ENCODE results near the gene FTO.

FTO gene

GRCh38 chr16:53958341-53958880, 254.5 kb downstream of the FTO start:
- DNase-seq, result no peak
- no peaks in the 10 kb centered on the region for H3K9me3 Mint-ChIP-seq
- peaks cover 7% of the 10 kb centered on the region for H3K4me1 Mint-ChIP-seq
- CTCF ChIA-PET, result no interaction called here
- H3K4me3 Mint-ChIP-seq, result no peak overlapping the region
- H3K36me3 Mint-ChIP-seq, result peaks cover 4% of the 10 kb centered on the region
- no peak overlapping the region for H3K27ac Mint-ChIP-seq
- no peaks in the 10 kb centered on the region for H3K27me3 Mint-ChIP-seq

- H3K27ac Mint-ChIP-seq, result no peak overlapping the region
- no peak overlapping the region for H3K4me3 Mint-ChIP-seq
- no peaks in the 10 kb centered on the region for H3K27me3 Mint-ChIP-seq
- no peaks in the 10 kb centered on the region for H3K9me3 Mint-ChIP-seq
- no peak for DNase-seq
- CTCF ChIA-PET, result no interaction called here
- peaks cover 4% of the 10 kb centered on the region for H3K36me3 Mint-ChIP-seq
- H3K4me1 Mint-ChIP-seq, result peaks cover 7% of the 10 kb centered on the region
Observed at GRCh38 chr16:53960050-53960812, 256.3 kb downstream of the FTO start.

- no peak for DNase-seq
- Mint-ChIP-seq H3K9me3 (no peaks in the 10 kb centered on the region), H3K36me3 (peaks cover 3% of the 10 kb centered on the region), H3K4me1 (peaks cover 7% of the 10 kb centered on the region), H3K4me3 (no peak overlapping the region), H3K27me3 (no peaks in the 10 kb centered on the region), H3K27ac (no peak overlapping the region)
- CTCF ChIA-PET, result no interaction called here
Observed at GRCh38 chr16:53960954-53961616, 257.1 kb downstream of the FTO start.

- H3K27ac Mint-ChIP-seq, result no peak overlapping the region
- H3K4me3 Mint-ChIP-seq, result no peak overlapping the region
- H3K4me1 Mint-ChIP-seq, result peaks cover 7% of the 10 kb centered on the region
- DNase-seq, result no peak
- H3K9me3 Mint-ChIP-seq, result no peaks in the 10 kb centered on the region
- no peaks in the 10 kb centered on the region for H3K27me3 Mint-ChIP-seq
- H3K36me3 Mint-ChIP-seq, result no peaks in the 10 kb centered on the region
- CTCF ChIA-PET, result no interaction called here
Observed at GRCh38 chr16:53962041-53962440, 258.1 kb downstream of the FTO start.

GRCh38 chr16:53964145-53964790, 260.3 kb downstream of the FTO start:
- CTCF ChIA-PET, result no interaction called here
- no peaks in the 10 kb centered on the region for H3K27me3 Mint-ChIP-seq
- no peaks in the 10 kb centered on the region for H3K36me3 Mint-ChIP-seq
- no peak overlapping the region for H3K27ac Mint-ChIP-seq
- H3K4me1 Mint-ChIP-seq, result peaks cover 7% of the 10 kb centered on the region
- H3K9me3 Mint-ChIP-seq, result no peaks in the 10 kb centered on the region
- H3K4me3 Mint-ChIP-seq, result no peak overlapping the region
- no peak for DNase-seq

- Mint-ChIP-seq H3K4me3 (no peak overlapping the region), H3K9me3 (no peaks in the 10 kb centered on the region), H3K27me3 (no peaks in the 10 kb centered on the region), H3K4me1 (no peaks in the 10 kb centered on the region), H3K36me3 (no peaks in the 10 kb centered on the region), H3K27ac (no peak overlapping the region)
- CTCF ChIA-PET, result no interaction called here
- DNase-seq, result no peak
Observed at GRCh38 chr16:53966821-53967571, 263.0 kb downstream of the FTO start.

- H3K36me3 Mint-ChIP-seq, result no peaks in the 10 kb centered on the region
- no peak overlapping the region for H3K27ac Mint-ChIP-seq
- no peak for DNase-seq
- H3K9me3 Mint-ChIP-seq, result no peaks in the 10 kb centered on the region
- no peak overlapping the region for H3K4me3 Mint-ChIP-seq
- CTCF ChIA-PET, result no interaction called here
- H3K27me3 Mint-ChIP-seq, result no peaks in the 10 kb centered on the region
- H3K4me1 Mint-ChIP-seq, result no peaks in the 10 kb centered on the region
Observed at GRCh38 chr16:53967572-53967971, 263.6 kb downstream of the FTO start.

GRCh38 chr16:53968454-53968853, 264.5 kb downstream of the FTO start:
- H3K27me3 Mint-ChIP-seq, result no peaks in the 10 kb centered on the region
- no peak overlapping the region for H3K27ac Mint-ChIP-seq
- no peak for DNase-seq
- H3K4me1 Mint-ChIP-seq, result no peaks in the 10 kb centered on the region
- CTCF ChIA-PET, result no interaction called here
- H3K9me3 Mint-ChIP-seq, result no peaks in the 10 kb centered on the region
- no peak overlapping the region for H3K4me3 Mint-ChIP-seq
- H3K36me3 Mint-ChIP-seq, result no peaks in the 10 kb centered on the region

GRCh38 chr16:53968896-53969295, 264.9 kb downstream of the FTO start:
- no peaks in the 10 kb centered on the region for H3K9me3 Mint-ChIP-seq
- H3K36me3 Mint-ChIP-seq, result no peaks in the 10 kb centered on the region
- no peak overlapping the region for H3K27ac Mint-ChIP-seq
- CTCF ChIA-PET, result no interaction called here
- DNase-seq, result no peak
- H3K4me3 Mint-ChIP-seq, result no peak overlapping the region
- H3K4me1 Mint-ChIP-seq, result no peaks in the 10 kb centered on the region
- H3K27me3 Mint-ChIP-seq, result no peaks in the 10 kb centered on the region

GRCh38 chr16:53971616-53972015, 267.7 kb downstream of the FTO start:
- Mint-ChIP-seq H3K27me3 (no peaks in the 10 kb centered on the region), H3K4me1 (no peaks in the 10 kb centered on the region), H3K36me3 (no peaks in the 10 kb centered on the region), H3K9me3 (no peaks in the 10 kb centered on the region), H3K4me3 (no peak overlapping the region), H3K27ac (no peak overlapping the region)
- no peak for DNase-seq
- CTCF ChIA-PET, result interaction anchor here (1.3 kb wide), 1 partner anchor 9 kb away, joined by 3 read pairs; no protein-coding TSS in a partner anchor

- no peaks in the 10 kb centered on the region for H3K4me1 Mint-ChIP-seq
- no peaks in the 10 kb centered on the region for H3K27me3 Mint-ChIP-seq
- no peak overlapping the region for H3K27ac Mint-ChIP-seq
- no peak overlapping the region for H3K4me3 Mint-ChIP-seq
- DNase-seq, result no peak
- CTCF ChIA-PET, result interaction anchor here (1.3 kb wide), 1 partner anchor 7 kb away, joined by 3 read pairs; no protein-coding TSS in a partner anchor
- no peaks in the 10 kb centered on the region for H3K36me3 Mint-ChIP-seq
- H3K9me3 Mint-ChIP-seq, result no peaks in the 10 kb centered on the region
Observed at GRCh38 chr16:53973021-53973420, 269.1 kb downstream of the FTO start.

GRCh38 chr16:53974484-53975080, 270.6 kb downstream of the FTO start:
- no peaks in the 10 kb centered on the region for H3K9me3 Mint-ChIP-seq

GRCh38 chr16:53980675-53981074, 276.7 kb downstream of the FTO start:
- no peaks in the 10 kb centered on the region for H3K36me3 Mint-ChIP-seq
- no peak overlapping the region for H3K27ac Mint-ChIP-seq
- no peaks in the 10 kb centered on the region for H3K4me1 Mint-ChIP-seq
- no peaks in the 10 kb centered on the region for H3K9me3 Mint-ChIP-seq
- H3K27me3 Mint-ChIP-seq, result no peaks in the 10 kb centered on the region
- CTCF ChIA-PET, result interaction anchor here (1.2 kb wide), 1 partner anchor 8 kb away, joined by 3 read pairs; no protein-coding TSS in a partner anchor
- no peak overlapping the region for H3K4me3 Mint-ChIP-seq
- DNase-seq, result no peak

More at GRCh38 chr16:53974484-53975080, 270.6 kb downstream of the FTO start:
- H3K4me3 Mint-ChIP-seq, result no peak overlapping the region
- no peaks in the 10 kb centered on the region for H3K27me3 Mint-ChIP-seq
- no peak overlapping the region for H3K27ac Mint-ChIP-seq
- CTCF ChIA-PET, result interaction anchor here (0.6 kb wide), 1 partner anchor 202 kb away, joined by 4 read pairs; no protein-coding TSS in a partner anchor
- H3K36me3 Mint-ChIP-seq, result no peaks in the 10 kb centered on the region
- H3K4me1 Mint-ChIP-seq, result no peaks in the 10 kb centered on the region
- DNase-seq, result no peak

- H3K27me3 Mint-ChIP-seq, result no peaks in the 10 kb centered on the region
- no peak for DNase-seq
- H3K36me3 Mint-ChIP-seq, result no peaks in the 10 kb centered on the region
- no peak overlapping the region for H3K4me3 Mint-ChIP-seq
- H3K27ac Mint-ChIP-seq, result no peak overlapping the region
- H3K4me1 Mint-ChIP-seq, result no peaks in the 10 kb centered on the region
- H3K9me3 Mint-ChIP-seq, result no peaks in the 10 kb centered on the region
- CTCF ChIA-PET, result no interaction called here
Observed at GRCh38 chr16:53982631-53983042, 278.7 kb downstream of the FTO start.
